Heart left ventricle (tissue), 16 donors: ENCODE results near the gene OSGIN1. TPM values are rescaled to one million over a fixed set of nuclear protein-coding genes. Genes with fewer than 3 reads are reported as not detected.

Experiments
- ATAC-seq, 4 donors: fragments of 200-7000 bp; cut with Tn5 transposase; one replicate each; pipeline ENCODE4 v1.9.1; 2020 to 2022; ENCODE audit warnings: moderate library complexity in 4 of 4, mild to moderate bottlenecking in 3 of 4, moderate number of reproducible peaks in 1 of 4
- DNase-seq, 5 donors: peaks; one replicate each; pipeline ENCODE4 v3.0.0-alpha.2; 2020
- H3K27ac ChIP-seq, 12 donors: fragments of 200-600 bp; sonication (generic) in 4 of 12; one replicate each; pipeline versions ENCODE4 v1.5.0 to v1.8.0; 2016 to 2022; ENCODE audit warnings: mild to moderate bottlenecking in 2 of 12
- H3K27me3 ChIP-seq, 9 donors: fragments of 200-600 bp; sonication (generic) in 2 of 9; one replicate each; pipeline versions ENCODE4 v1.5.1 to v1.8.0; 2016 to 2022; ENCODE audit warnings: mild to moderate bottlenecking in 3 of 9
- H3K36me3 ChIP-seq, 9 donors: fragments of 200-600 bp; sonication (generic) in 2 of 9; one replicate each; pipeline versions ENCODE4 v1.5.0 to v1.8.0; 2018 to 2022; ENCODE audit warnings: mild to moderate bottlenecking in 2 of 9
- H3K4me1 ChIP-seq, 12 donors: fragments of 200-600 bp; sonication (generic) in 4 of 12; one replicate each; pipeline versions ENCODE4 v1.5.0 to v1.8.0; 2016 to 2022; ENCODE audit warnings: mild to moderate bottlenecking in 3 of 12
- H3K4me3 ChIP-seq, 12 donors: fragments of 200-600 bp; sonication (generic) in 4 of 12; one replicate each; pipeline versions ENCODE4 v1.5.0 to v1.8.0; 2017 to 2022; ENCODE audit warnings: mild to moderate bottlenecking in 9 of 12, moderate library complexity in 4 of 12
- H3K9me3 ChIP-seq, 12 donors: fragments of 200-600 bp; sonication (generic) in 4 of 12; one replicate each; pipeline versions ENCODE4 v1.5.0 to v1.8.0; 2016 to 2022; ENCODE audit warnings: mild to moderate bottlenecking in 1 of 12
- CTCF ChIP-seq, 12 donors: fragments of 200-600 bp; sonication (generic) in 4 of 12; IDR thresholded peaks; one replicate each; pipeline versions ENCODE4 v1.5.0 to v1.8.0; 2018 to 2022; ENCODE audit warnings: antibody characterized with exemption in 12 of 12, mild to moderate bottlenecking in 5 of 12
- POLR2A ChIP-seq, 2 donors: fragments of 450-650 bp; IDR thresholded peaks; one replicate each; pipeline ENCODE4 v1.6.1; 2017; ENCODE audit warnings: antibody characterized with exemption in 2 of 2, mild to moderate bottlenecking in 2 of 2, moderate library complexity in 2 of 2
- WGBS, 4 donors: extraction: QIAGEN DNeasy Blood & Tissue Kit in 2 of 4; methylation state at CpG; one replicate each; pipeline versions ENCODE4 v1.1.5 to v1.1.7; 2013 to 2018; 5-methylcytosine and 5-hydroxymethylcytosine counted together
- intact Hi-C, 10 donors: fragments of 100-400 bp; cut with DNase I; formaldehyde crosslinking; loops; one replicate each; pipeline versions ENCODE4 v1.11.1 to v1.14.2; 2022
- polyA plus RNA-seq, 2 donors: library from polyadenylated mRNA; stranded (reverse); fragments of 200-250 nt; gene quantifications; one replicate each; pipeline ENCODE4 v1.2.3, GENCODE V29; 2013
- total RNA-seq, 9 donors: library from RNA; depleted of rRNA in 2 of 9; stranded (reverse); fragments of >200 nt in 2 of 9; fragmentation: NEBNext Ultra II Directional in 3 of 9; extraction: Animal tissue kit (Norgen Biotek cat#: 25700) in 3 of 9; gene quantifications; one replicate each; pipeline versions ENCODE4 v1.1.0 to v1.2.4, GENCODE V29; 2016 to 2023
- donor health status: ischemic (EF 13 %, LVEDD 7.1; RV severe dilation, severe dysfunction).
- donor health status: healthy with polysubstance abuse.
- donor health status: DM: no; HTN: yes; CAD: no.
- donor health status: DM: no; HTN: no; CAD: no.
- donor health status: ischemic (EF 25% LVEDD 6.9; RV normal size, moderate dysfunction).
- donor health status: ischemic (EF 25% LVEDD 5.7; RV mildly dilated, moderate dysfunction).
- donor health status: healthy.
- donor health status: DM: yes; HTN: yes; CAD: no.
- donor health status: ischemic (EF 35%, LVEDD 5.7; RV mildly dilated, moderate dysfunction).
- donor health status: nonischemic (EF 11% LVEDD 7.7; RV severe dilation, severe dysfunction).
- donor health status: DM: yes; HTN: yes; CAD: no.
- donor health status: PGD.
- donor health status: ischemic (EF 29% LVEDD 5.4; RV normal size, mild dysfunction).
- donor health status: nonischemic (EF 23%, LVEDD 6.1; RV moderate dilation, normal function).

Gene OSGIN1
- total and polyA plus RNA-seq, 11 donors = 3.3 to 12.8 (median 7.0) TPM

GRCh38 chr16:83935858-83936255 lies 17.2 kb upstream of the OSGIN1 start:
- no peak for ATAC-seq
- intact Hi-C loops = no loop called here
- 72 to 98% (median 84%) methylated on average over 5 to 10 of the region's 10 CpGs for WGBS, 4 donors

GRCh38 chr16:83936581-83937165 lies 16.4 kb upstream of the OSGIN1 start:
- H3K4me3 ChIP-seq = no peak overlapping the region
- ATAC-seq (no peak), DNase-seq (no peak)
- H3K27me3 ChIP-seq = no peaks in the 10 kb centered on the region
- 89 to 93% (median 91%) methylated on average over 18 to 19 of the region's 19 CpGs for WGBS, 4 donors
- H3K27ac ChIP-seq = no peak overlapping the region
- intact Hi-C loops = no loop called here
- no peaks in the 10 kb centered on the region for H3K9me3 ChIP-seq
- H3K36me3 ChIP-seq = no peaks in the 10 kb centered on the region
- peaks cover 0 to 10% (median 3%) of the 10 kb centered on the region in 12 donors for H3K4me1 ChIP-seq
- TF ChIP-seq CTCF (IDR thresholded peaks at IDR 0.05) (no peak), POLR2A (IDR thresholded peaks at IDR 0.05) (no peak)

More at GRCh38 chr16:83935858-83936255, 17.2 kb upstream of the OSGIN1 start:
- Histone ChIP-seq H3K27ac (no peak overlapping the region), H3K36me3 (no peaks in the 10 kb centered on the region), H3K9me3 (no peaks in the 10 kb centered on the region), H3K27me3 (no peaks in the 10 kb centered on the region), H3K4me3 (no peak overlapping the region), H3K4me1 (peaks cover 0 to 10% (median 3%) of the 10 kb centered on the region in 12 donors)
- no peak for DNase-seq
- TF ChIP-seq POLR2A (IDR thresholded peaks at IDR 0.05) = no peak
- no peak for TF ChIP-seq CTCF (IDR thresholded peaks at IDR 0.05)

- intact Hi-C loops = no loop called here
- TF ChIP-seq POLR2A (IDR thresholded peaks at IDR 0.05) (no peak), CTCF (IDR thresholded peaks at IDR 0.05) (no peak)
- H3K4me3 ChIP-seq = no peak overlapping the region
- DNase-seq (no peak), ATAC-seq (no peak)
- no peak overlapping the region for H3K27ac ChIP-seq
- H3K4me1 ChIP-seq = peaks cover 0 to 10% (median 3%) of the 10 kb centered on the region in 12 donors
- no peaks in the 10 kb centered on the region for H3K9me3 ChIP-seq
- no peaks in the 10 kb centered on the region for H3K36me3 ChIP-seq
- WGBS, 4 donors = 81 to 99% (median 98%) methylated on average over 2 of the region's 2 CpGs
- H3K27me3 ChIP-seq = no peaks in the 10 kb centered on the region
These were observed 15.8 kb upstream of the OSGIN1 start for GRCh38 chr16:83937267-83937666.

GRCh38 chr16:83937922-83938885 lies 14.8 kb upstream of the OSGIN1 start:
- no peak for TF ChIP-seq CTCF (IDR thresholded peaks at IDR 0.05)
- TF ChIP-seq POLR2A (IDR thresholded peaks at IDR 0.05) = no peak
- Histone ChIP-seq H3K9me3 (no peaks in the 10 kb centered on the region), H3K27ac (no peak overlapping the region), H3K4me1 (peaks cover 0 to 15% (median 4%) of the 10 kb centered on the region in 12 donors), H3K4me3 (no peak overlapping the region), H3K27me3 (no peaks in the 10 kb centered on the region), H3K36me3 (no peaks in the 10 kb centered on the region)
- no peak for ATAC-seq
- intact Hi-C loops = no loop called here
- 93 to 96% (median 95%) methylated on average over 18 of the region's 18 CpGs for WGBS, 4 donors
- DNase-seq = no peak
